Coronary artery (tissue), 2 donors: ENCODE data around the gene ZNF564.
A peak's percentile ranks its signal among the peaks of the same experiment; 100 is the strongest.

ENCODE experiments used
- DNase-seq: peaks from one replicate; pipeline ENCODE4 v3.0.0-alpha.2; 2017; ENCODE audit warnings: low spot score
- H3K27ac ChIP-seq, 2 donors: fragments of 200-600 bp; sonication (generic); one replicate each; pipeline ENCODE4 v1.5.1; 2016 to 2019
- H3K4me3 ChIP-seq: fragments of 200-600 bp; sonication (generic); 2 replicates; pipeline ENCODE4 v1.5.1; 2016; ENCODE audit warnings: mild to moderate bottlenecking, moderate library complexity
- TF ChIP-seq, protein P1 (sequence below): fragments of 200-600 bp; sonication (generic); IDR thresholded peaks from one replicate; pipeline ENCODE4 v1.5.1; 2019; ENCODE audit warnings: antibody characterized with exemption

Gene ZNF564

DNA sequence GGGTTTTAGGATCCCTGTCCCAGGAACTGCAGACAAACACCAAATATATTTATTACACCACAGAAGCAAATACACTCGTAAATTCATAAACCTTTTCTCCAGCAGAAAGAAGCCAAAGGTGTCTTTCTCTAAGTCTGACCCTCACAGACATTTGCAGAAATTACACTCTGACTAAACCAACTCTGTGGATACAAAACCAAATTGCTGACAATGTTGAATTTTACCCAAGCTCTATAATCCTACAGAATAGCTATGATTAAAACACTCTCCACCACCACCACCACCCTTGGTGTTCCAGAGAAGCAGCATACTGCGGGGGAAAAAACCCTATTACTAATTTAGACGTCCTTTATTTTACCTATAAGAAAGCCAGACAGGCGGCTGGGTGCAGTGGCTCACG lies 5.2 kb downstream of the ZNF564 start:
- Histone ChIP-seq H3K27ac (no peak overlapping the region), H3K4me3 (no peak overlapping the region)
- TF ChIP-seq, protein P1, sequence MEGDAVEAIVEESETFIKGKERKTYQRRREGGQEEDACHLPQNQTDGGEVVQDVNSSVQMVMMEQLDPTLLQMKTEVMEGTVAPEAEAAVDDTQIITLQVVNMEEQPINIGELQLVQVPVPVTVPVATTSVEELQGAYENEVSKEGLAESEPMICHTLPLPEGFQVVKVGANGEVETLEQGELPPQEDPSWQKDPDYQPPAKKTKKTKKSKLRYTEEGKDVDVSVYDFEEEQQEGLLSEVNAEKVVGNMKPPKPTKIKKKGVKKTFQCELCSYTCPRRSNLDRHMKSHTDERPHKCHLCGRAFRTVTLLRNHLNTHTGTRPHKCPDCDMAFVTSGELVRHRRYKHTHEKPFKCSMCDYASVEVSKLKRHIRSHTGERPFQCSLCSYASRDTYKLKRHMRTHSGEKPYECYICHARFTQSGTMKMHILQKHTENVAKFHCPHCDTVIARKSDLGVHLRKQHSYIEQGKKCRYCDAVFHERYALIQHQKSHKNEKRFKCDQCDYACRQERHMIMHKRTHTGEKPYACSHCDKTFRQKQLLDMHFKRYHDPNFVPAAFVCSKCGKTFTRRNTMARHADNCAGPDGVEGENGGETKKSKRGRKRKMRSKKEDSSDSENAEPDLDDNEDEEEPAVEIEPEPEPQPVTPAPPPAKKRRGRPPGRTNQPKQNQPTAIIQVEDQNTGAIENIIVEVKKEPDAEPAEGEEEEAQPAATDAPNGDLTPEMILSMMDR = no peak
- no peak for DNase-seq

DNA sequence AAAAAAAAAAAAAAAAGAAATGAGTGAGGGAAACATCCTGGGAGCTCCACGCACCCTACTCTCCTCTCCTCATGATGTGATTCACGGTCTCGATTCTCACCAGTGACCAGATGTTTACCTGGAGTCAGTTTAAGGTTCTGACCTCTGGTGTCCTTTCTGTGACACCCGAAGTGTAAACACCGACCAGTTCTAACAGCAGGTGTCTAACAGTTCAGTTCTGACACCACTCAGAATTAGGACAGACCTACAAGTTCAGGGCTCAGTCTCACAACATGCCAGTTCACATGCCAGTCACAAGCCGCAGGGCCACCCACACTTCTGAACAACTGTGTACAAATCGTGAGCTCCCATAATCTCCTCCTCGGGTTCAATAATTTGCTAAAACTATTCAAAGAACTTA lies 6.0 kb downstream of the ZNF564 start:
- TF ChIP-seq, protein P1 = no peak
- no peak overlapping the region for H3K27ac ChIP-seq
- H3K4me3 ChIP-seq = no peak overlapping the region
- no peak for DNase-seq

- TF ChIP-seq, protein P1 = no peak
- Histone ChIP-seq H3K4me3 (no peak overlapping the region), H3K27ac (no peak overlapping the region)
- no peak for DNase-seq
These were observed 6.8 kb downstream of the ZNF564 start for GRCh38 chr19:12544401-12544876.

DNA sequence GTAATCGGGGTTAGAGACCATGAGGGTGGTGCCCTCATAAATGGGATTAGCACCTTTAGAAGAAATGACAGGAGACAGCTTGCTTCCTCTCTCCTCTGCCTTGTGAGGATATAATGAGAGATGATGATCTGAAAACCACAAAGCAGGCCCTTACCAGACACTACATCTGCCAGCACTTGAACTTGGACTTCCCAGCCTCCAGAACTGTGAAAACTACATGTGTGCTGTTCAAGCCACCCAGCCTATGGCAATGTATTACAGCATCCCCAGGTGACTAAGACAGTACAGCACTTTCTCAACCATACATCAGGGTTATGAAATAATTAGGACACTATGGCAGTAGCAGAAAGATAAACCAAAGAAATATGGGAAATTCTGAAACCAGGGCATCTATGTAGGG lies 7.4 kb downstream of the ZNF564 start:
- Histone ChIP-seq H3K4me3 (no peak overlapping the region), H3K27ac (no peak overlapping the region)
- TF ChIP-seq, protein P1 = no peak
- DNase-seq = no peak

DNA sequence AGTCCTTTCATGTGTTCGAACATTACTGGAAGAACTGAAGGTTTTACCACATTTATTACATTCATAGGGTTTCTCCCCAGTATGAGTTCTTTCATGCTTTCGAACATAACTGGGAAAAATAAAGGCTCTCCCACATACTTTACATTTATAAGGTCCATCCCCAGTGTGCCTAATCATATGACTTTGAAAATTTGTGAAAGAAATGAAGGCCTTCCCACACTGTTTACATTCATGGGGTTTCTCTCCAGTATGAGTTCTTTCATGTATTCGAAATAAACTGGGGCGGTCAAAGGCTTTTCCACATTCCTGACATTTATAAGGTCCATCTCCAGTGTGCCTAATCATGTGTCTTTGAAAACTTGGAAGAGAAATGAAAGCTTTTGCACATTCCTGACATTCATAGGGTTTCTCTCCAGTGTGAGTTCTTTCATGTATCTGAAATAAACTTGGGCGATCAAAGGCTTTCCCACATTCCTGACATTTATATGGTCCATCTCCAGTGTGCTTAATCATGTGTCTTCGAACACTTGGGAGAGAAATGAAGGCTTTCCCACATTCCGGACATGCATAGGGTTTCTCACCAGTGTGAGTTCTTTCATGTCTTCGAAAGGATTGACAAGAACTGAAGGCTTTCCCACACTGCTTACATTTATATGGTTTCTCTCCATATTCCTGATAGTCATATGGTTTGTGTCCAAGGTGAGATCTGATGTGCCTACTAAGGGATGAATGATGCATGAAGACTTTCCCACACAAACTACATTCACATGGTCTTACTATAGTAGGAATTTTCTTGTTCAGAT lies 24.0 kb downstream of the ZNF564 start:
- TF ChIP-seq, protein P1 = no peak
- Histone ChIP-seq H3K4me3 (peak overlapping the region; percentile 34), H3K27ac (no peak overlapping the region)
- no peak for DNase-seq

- TF ChIP-seq, protein P1 = no peak
- H3K27ac ChIP-seq = no peak overlapping the region
- DNase-seq = no peak
- peak overlapping the region; percentile 34 for H3K4me3 ChIP-seq
These were observed 24.7 kb downstream of the ZNF564 start for GRCh38 chr19:12526542-12526941.

GRCh38 chr19:12521996-12522395 lies 29.3 kb downstream of the ZNF564 start:
- Histone ChIP-seq H3K27ac (no peak overlapping the region), H3K4me3 (no peak overlapping the region)
- DNase-seq = no peak
- TF ChIP-seq, protein P1 = no peak
